Ovary (tissue), 3 donors: ENCODE results near the gene ERC1.

Source experiments
- CTCF ChIP-seq, 3 donors: fragments of 450-650 bp in 2 of 3; fragments of 200-600 bp in 1 of 3; IDR thresholded peaks; one replicate each; pipeline versions ENCODE4 v1.5.1 to v1.8.0; 2016 to 2022; ENCODE audit warnings: antibody characterized with exemption in 3 of 3, mild to moderate bottlenecking in 1 of 3
- POLR2A ChIP-seq: fragments of 450-650 bp; IDR thresholded peaks from one replicate; pipeline ENCODE4 v1.6.1; 2017; ENCODE audit warnings: antibody characterized with exemption, mild to moderate bottlenecking, moderate library complexity
- donor health status: DM: no; HTN: no; CAD: no.

GRCh38 chr12:1488908-1489381 lies 497.9 kb downstream of the ERC1 start:
- TF ChIP-seq CTCF (IDR thresholded peaks at IDR 0.05) (no peak), POLR2A (no peak)
